Sigmoid colon (tissue), 7 donors: ENCODE results near the gene ALOX12B. TPM values are rescaled to one million over a fixed set of nuclear protein-coding genes. Genes with fewer than 3 reads are reported as not detected.
A peak's percentile ranks its signal among the peaks of the same experiment; 100 is the strongest.

ENCODE experiments used
- DNase-seq: peaks from one replicate; pipeline ENCODE4 v3.0.0-alpha.2; 2019
- H3K27ac ChIP-seq, 4 donors: fragments of 200-600 bp; sonication (generic); one replicate each; pipeline ENCODE4 v1.5.1; 2016 to 2019; ENCODE audit warnings: mild to moderate bottlenecking in 1 of 4
- H3K27me3 ChIP-seq, 3 donors: fragments of 200-600 bp; sonication (generic); one replicate each; pipeline ENCODE4 v1.5.1; 2019; ENCODE audit warnings: mild to moderate bottlenecking in 1 of 3
- H3K36me3 ChIP-seq, 4 donors: fragments of 200-600 bp; sonication (generic); one replicate each; pipeline ENCODE4 v1.5.1; 2016 to 2019
- H3K4me1 ChIP-seq, 4 donors: fragments of 200-600 bp; sonication (generic); one replicate each; pipeline ENCODE4 v1.5.1; 2017 to 2019
- H3K4me3 ChIP-seq, 4 donors: fragments of 200-600 bp; sonication (generic); one replicate each; pipeline ENCODE4 v1.5.1; 2017 to 2019; ENCODE audit warnings: mild to moderate bottlenecking in 2 of 4, moderate library complexity in 1 of 4
- H3K9me3 ChIP-seq, 4 donors: fragments of 200-600 bp in 3 of 4; sonication (generic) in 3 of 4; one replicate each; pipeline versions ENCODE4 v1.5.1 to v1.6.1; 2013 to 2019
- CTCF ChIP-seq, 4 experiments: fragments of 450-650 bp in 3 of 4; fragments of 200-600 bp in 1 of 4; IDR thresholded peaks; one replicate each; pipeline ENCODE4 v1.5.1; 2016 to 2019; ENCODE audit warnings: antibody characterized with exemption in 4 of 4, mild to moderate bottlenecking in 3 of 4, moderate library complexity in 2 of 4
- EP300 ChIP-seq, 4 donors: sonication (generic); formaldehyde crosslinking; IDR thresholded peaks; one replicate each; pipeline ENCODE4 v1.6.1; 2017; ENCODE audit warnings: antibody characterized with exemption in 4 of 4
- POLR2A ChIP-seq, 2 donors: fragments of 450-650 bp; IDR thresholded peaks; one replicate each; pipeline ENCODE4 v1.6.1; 2016; ENCODE audit warnings: antibody characterized with exemption in 2 of 2, mild to moderate bottlenecking in 2 of 2, moderate library complexity in 2 of 2
- POLR2AphosphoS5 ChIP-seq, 4 donors: sonication (generic); formaldehyde crosslinking; IDR thresholded peaks; one replicate each; pipeline ENCODE4 v1.6.1; 2017; ENCODE audit warnings: antibody characterized with exemption in 4 of 4
- WGBS, 2 donors: extraction: QIAGEN DNeasy Blood & Tissue Kit; methylation state at CpG; one replicate each; pipeline ENCODE4 v1.1.7; 2013; 5-methylcytosine and 5-hydroxymethylcytosine counted together
- intact Hi-C: fragments of 100-400 bp; cut with DNase I; formaldehyde crosslinking; loops from one replicate; pipeline ENCODE4 v1.15.1; 2023
- polyA plus RNA-seq, 3 donors: library from polyadenylated mRNA; stranded (reverse); fragments of 200-250 nt; gene quantifications; one replicate each; pipeline ENCODE4 v1.2.3, GENCODE V29; 2013
- total RNA-seq, 4 donors: library from RNA; depleted of rRNA; stranded (reverse); fragments of >200 nt; gene quantifications; one replicate each; pipeline ENCODE4 v1.1.0, GENCODE V29; 2016
- donor health status: healthy with polysubstance abuse.
- donor health status: Bipolar disorder and iron deficiency.
- donor health status: healthy.

ALOX12B gene
- total and polyA plus RNA-seq, 7 donors: 0.52 TPM; not detected in 6

GRCh38 chr17:8101721-8102120 is 14.2 kb upstream of the ALOX12B start:
- Histone ChIP-seq H3K4me3 (no peak overlapping the region), H3K9me3 (no peaks in the 10 kb centered on the region), H3K27me3 (no peaks in the 10 kb centered on the region), H3K36me3 (no peaks in the 10 kb centered on the region), H3K4me1 (no peaks in the 10 kb centered on the region), H3K27ac (no peak overlapping the region)
- peak; percentile 40 for DNase-seq
- 75 to 89% methylated on average over 6 of the region's 6 CpGs for WGBS, 2 donors
- intact Hi-C loops: no loop called here
- no peak for TF ChIP-seq POLR2A (IDR thresholded peaks at IDR 0.05)

- Histone ChIP-seq H3K27ac (no peak overlapping the region), H3K27me3 (peaks cover 0 to 5% (median 0%) of the 10 kb centered on the region in 3 donors), H3K36me3 (no peaks in the 10 kb centered on the region), H3K9me3 (no peaks in the 10 kb centered on the region), H3K4me3 (no peak overlapping the region), H3K4me1 (no peaks in the 10 kb centered on the region)
- WGBS, 2 donors: 71 to 81% methylated on average over 2 of the region's 2 CpGs
- TF ChIP-seq CTCF (IDR thresholded peaks at IDR 0.05): no peak
- TF ChIP-seq POLR2AphosphoS5 (IDR thresholded peaks at IDR 0.05): no peak
- TF ChIP-seq POLR2A (IDR thresholded peaks at IDR 0.05): no peak
- TF ChIP-seq EP300 (IDR thresholded peaks at IDR 0.05): no peak
- intact Hi-C loops: no loop called here
- DNase-seq: no peak
Observed at GRCh38 chr17:8100763-8101162, 13.2 kb upstream of the ALOX12B start.

- 22 to 41% methylated on average over 2 of the region's 2 CpGs for WGBS, 2 donors
- no peak overlapping the region for H3K4me3 ChIP-seq
- H3K27me3 ChIP-seq: peaks cover 0 to 5% (median 0%) of the 10 kb centered on the region in 3 donors
- no peaks in the 10 kb centered on the region for H3K36me3 ChIP-seq
- no peaks in the 10 kb centered on the region for H3K4me1 ChIP-seq
- intact Hi-C loops: no loop called here
- no peaks in the 10 kb centered on the region for H3K9me3 ChIP-seq
- TF ChIP-seq POLR2A (IDR thresholded peaks at IDR 0.05): no peak
- TF ChIP-seq POLR2AphosphoS5 (IDR thresholded peaks at IDR 0.05): no peak
- no peak for TF ChIP-seq EP300 (IDR thresholded peaks at IDR 0.05)
- no peak for TF ChIP-seq CTCF (IDR thresholded peaks at IDR 0.05)
- H3K27ac ChIP-seq: no peak overlapping the region
- DNase-seq: no peak
Observed at GRCh38 chr17:8100111-8100510, 12.6 kb upstream of the ALOX12B start.

GRCh38 chr17:8096541-8096940 is 9.0 kb upstream of the ALOX12B start:
- H3K27me3 ChIP-seq: peaks cover 0 to 10% (median 0%) of the 10 kb centered on the region in 3 donors
- no peaks in the 10 kb centered on the region for H3K4me1 ChIP-seq
- H3K27ac ChIP-seq: no peak overlapping the region
- no peak overlapping the region for H3K4me3 ChIP-seq
- TF ChIP-seq POLR2A (IDR thresholded peaks at IDR 0.05): no peak
- TF ChIP-seq POLR2AphosphoS5 (IDR thresholded peaks at IDR 0.05): no peak
- TF ChIP-seq EP300 (IDR thresholded peaks at IDR 0.05): no peak
- TF ChIP-seq CTCF (IDR thresholded peaks at IDR 0.05): no peak
- no peaks in the 10 kb centered on the region for H3K36me3 ChIP-seq
- H3K9me3 ChIP-seq: no peaks in the 10 kb centered on the region
- WGBS, 2 donors: 91 to 94% methylated on average over 8 of the region's 8 CpGs
- intact Hi-C loops: no loop called here
- no peak for DNase-seq

- intact Hi-C loops: loop anchor here (2.0 kb wide), 1 partner anchor 23 kb away; the partner anchor contains the start of gene ALOXE3
- TF ChIP-seq CTCF (IDR thresholded peaks at IDR 0.05) (no peak), POLR2AphosphoS5 (IDR thresholded peaks at IDR 0.05) (no peak), POLR2A (IDR thresholded peaks at IDR 0.05) (no peak), EP300 (IDR thresholded peaks at IDR 0.05) (no peak)
- no peak overlapping the region for H3K27ac ChIP-seq
- H3K4me3 ChIP-seq: no peak overlapping the region
- peaks cover 0 to 21% (median 0%) of the 10 kb centered on the region in 3 donors for H3K27me3 ChIP-seq
- no peaks in the 10 kb centered on the region for H3K4me1 ChIP-seq
- no peaks in the 10 kb centered on the region for H3K36me3 ChIP-seq
- no peaks in the 10 kb centered on the region for H3K9me3 ChIP-seq
- no peak for DNase-seq
- WGBS, 2 donors: 83 to 89% methylated on average over 6 of the region's 6 CpGs
Observed at GRCh38 chr17:8095361-8095760, 7.8 kb upstream of the ALOX12B start.
